HCT116 (cell line): ENCODE results near the gene PLEKHG1. TPM values are rescaled to one million over a fixed set of nuclear protein-coding genes. Genes with fewer than 3 reads are reported as not detected.

ENCODE experiments used
- ATAC-seq: fragments of 200-7000 bp; cut with Tn5 transposase; 2 replicates; pipeline ENCODE4 v1.9.1; 2020; ENCODE audit warnings: mild to moderate bottlenecking, moderate library complexity
- BruUV-seq: library from RNA; stranded (reverse); fragments of 400-500 nt; replicated peaks from 2 replicates; lab custom pipeline; 2021; lab: Mats Ljungman, UMichigan
- CTCF ChIA-PET: fragments of 300-600 bp; sonication (Branson Sonifier 250); formaldehyde crosslinking; loops from one replicate; lab custom pipeline; 2021; ENCODE audit warnings: antibody characterized with exemption; lab: Charles Lee
- POLR2A ChIA-PET: fragments of 300-600, 350-600 bp; sonication (Branson Sonifier 250); formaldehyde crosslinking; loops from one replicate; lab custom pipeline; 2021; ENCODE audit warnings: antibody characterized with exemption; lab: Charles Lee
- RAD21 ChIA-PET, 2 experiments: fragments of 300-600 bp; sonication (Branson Sonifier 250); formaldehyde crosslinking; loops; one replicate each; lab custom pipeline; 2023; ENCODE audit warnings: low total read pairs in 2 of 2; ENCODE audit not compliant: uncharacterized antibody in 2 of 2, unreplicated experiment in 2 of 2, low non-redundant PET in 1 of 2; lab: Charles Lee
- DNase-seq: peaks from one replicate; pipeline ENCODE4 v3.0.0-alpha.2; 2010; ENCODE audit warnings: low read depth, low spot score
- H2AFZ ChIP-seq: fragments of 200-600 bp; shearing (Covaris generic), sonication (generic); 2 replicates; pipeline ENCODE4 v1.6.1; 2017; ENCODE audit warnings: low read depth, mixed run types, mixed read lengths, antibody characterized with exemption, low read length; ENCODE audit not compliant: poor library complexity, severe bottlenecking
- H3K27ac ChIP-seq: 2 replicates; pipeline ENCODE4 v1.5.1; 2012; ENCODE audit warnings: low read depth, low read length
- H3K27me3 ChIP-seq: fragments of 200-600 bp; sonication (generic); 2 replicates; pipeline ENCODE4 v1.6.1; 2016; ENCODE audit warnings: mixed run types, low read length, mixed read lengths; ENCODE audit not compliant: insufficient read depth
- H3K36me3 ChIP-seq, 2 experiments: fragments of 200-500 bp in 1 of 2; fragments of 200-600 bp in 1 of 2; sonication (Bioruptor generic) in 1 of 2; sonication (generic) in 1 of 2; 2 replicates each; pipeline versions ENCODE4 v1.5.1 to v1.6.1; 2014 to 2016; ENCODE audit warnings: low read length in 2 of 2, inconsistent platforms in 1 of 2, mixed read lengths in 1 of 2, mixed run types in 1 of 2; ENCODE audit not compliant: insufficient read depth in 2 of 2, control insufficient read depth in 1 of 2
- H3K4me1 ChIP-seq, 2 experiments: fragments of 200-600 bp in 1 of 2; sonication (generic) in 1 of 2; 2 replicates each; pipeline versions ENCODE4 v1.5.1 to v1.6.1; 2012 to 2017; ENCODE audit warnings: low read length in 2 of 2, inconsistent platforms in 1 of 2, mild to moderate bottlenecking in 1 of 2, mixed read lengths in 1 of 2, mixed run types in 1 of 2, moderate library complexity in 1 of 2; ENCODE audit not compliant: insufficient read depth in 2 of 2, control insufficient read depth in 1 of 2
- H3K4me2 ChIP-seq: fragments of 200-600 bp; sonication (generic); 2 replicates; pipeline ENCODE4 v1.6.1; 2017; ENCODE audit warnings: mixed run types, low read length, mixed read lengths
- H3K4me3 ChIP-seq, 2 experiments: fragments of 200-600 bp in 1 of 2; sonication (generic) in 1 of 2; replicated peaks in 1 of 2; 2 replicates each; pipeline ENCODE4 v1.5.1; 2011 to 2016; ENCODE audit warnings: low read length in 2 of 2, control low read depth in 1 of 2, low read depth in 1 of 2, mild to moderate bottlenecking in 1 of 2, mixed read lengths in 1 of 2, mixed run types in 1 of 2
- H3K79me2 ChIP-seq: fragments of 200-600 bp; sonication (generic); 2 replicates; pipeline ENCODE4 v1.6.1; 2017; ENCODE audit warnings: mild to moderate bottlenecking, mixed run types, low read length, moderate library complexity, mixed read lengths; ENCODE audit not compliant: insufficient read depth
- H3K9ac ChIP-seq: fragments of 200-600 bp; sonication (generic); 2 replicates; pipeline ENCODE4 v1.6.1; 2016; ENCODE audit warnings: low read length, mixed read lengths
- H3K9me2 ChIP-seq: fragments of 200-600 bp; sonication (generic), shearing (Covaris generic); 2 replicates; pipeline ENCODE4 v1.6.1; 2017; ENCODE audit warnings: mixed run types, mild to moderate bottlenecking, moderate library complexity; ENCODE audit not compliant: insufficient read depth
- H3K9me3 ChIP-seq, 2 experiments: fragments of 200-500 bp in 1 of 2; fragments of 200-600 bp in 1 of 2; sonication (Bioruptor generic) in 1 of 2; sonication (generic) in 1 of 2; 2 replicates each; pipeline ENCODE4 v1.6.1; 2014 to 2017; ENCODE audit warnings: low read length in 2 of 2, mixed read lengths in 2 of 2, inconsistent platforms in 1 of 2, low read depth in 1 of 2, mild to moderate bottlenecking in 1 of 2, mixed run types in 1 of 2, moderate library complexity in 1 of 2; ENCODE audit not compliant: control insufficient read depth in 1 of 2, insufficient read depth in 1 of 2
- H4K20me1 ChIP-seq: fragments of 200-600 bp; sonication (generic), shearing (Covaris generic); 2 replicates; pipeline ENCODE4 v1.6.1; 2017; ENCODE audit warnings: mixed run types, mild to moderate bottlenecking, moderate library complexity; ENCODE audit not compliant: insufficient read depth
- EZH2 ChIP-seq: fragments of 200-600 bp; sonication (generic); IDR thresholded peaks from 2 replicates; pipeline ENCODE4 v1.6.1; 2017; ENCODE audit warnings: antibody characterized with exemption, mixed run types
- EZH2phosphoT487 ChIP-seq: fragments of 200-600 bp; IDR thresholded peaks from 2 replicates; pipeline ENCODE4 v1.6.1; 2018; ENCODE audit warnings: antibody characterized with exemption, borderline replicate concordance
- POLR2AphosphoS5 ChIP-seq: IDR thresholded peaks from 2 replicates; pipeline ENCODE4 v1.6.1; 2011; ENCODE audit warnings: mild to moderate bottlenecking, low read depth, low read length, moderate library complexity
- RAD21 ChIP-seq: IDR thresholded peaks from 2 replicates; pipeline ENCODE4 v1.6.1; 2012; ENCODE audit warnings: low read depth, mild to moderate bottlenecking
- ZNF274 ChIP-seq: fragments of 200-500 bp; sonication (Bioruptor generic); IDR thresholded peaks from 2 replicates; pipeline ENCODE4 v1.6.1; 2014; ENCODE audit warnings: mild to moderate bottlenecking, low read depth, low read length, inconsistent platforms
- intact Hi-C: fragments of 100-400 bp; cut with micrococcal nuclease; formaldehyde crosslinking; loops from 2 replicates; pipeline ENCODE4 v1.10.0; 2022
- total RNA-seq: library from RNA; stranded (reverse); gene quantifications from one replicate; pipeline ENCODE4 v1.2.1, GENCODE V29; 2021; ENCODE audit not compliant: unreplicated experiment
- TF ChIP-seq, protein P1 (sequence below): IDR thresholded peaks from 2 replicates; pipeline ENCODE4 v1.6.1; 2012

PLEKHG1 gene
- total RNA-seq, 1 experiment from 2014 or later = 10.4 TPM

DNA sequence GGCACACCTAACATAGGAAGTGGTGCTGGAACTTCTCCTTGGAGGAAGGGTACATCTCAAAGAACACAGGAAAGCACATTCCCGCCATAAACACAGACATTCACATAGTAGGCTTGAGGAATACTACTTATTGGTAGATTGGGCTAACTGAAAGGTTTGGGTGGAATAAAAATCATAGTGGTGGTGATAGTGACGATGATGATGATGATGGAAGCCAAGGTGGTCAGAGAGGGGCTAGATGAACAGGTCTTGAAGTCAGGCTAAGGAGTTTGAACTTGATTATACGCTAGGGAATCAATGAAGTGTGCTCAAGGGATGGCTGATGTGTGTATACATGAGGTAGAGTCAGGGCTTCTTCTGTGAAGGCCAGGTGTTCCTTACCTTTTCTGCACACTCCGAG is 12.0 kb upstream of the PLEKHG1 start:
- no peaks in the 10 kb centered on the region for H3K9me2 ChIP-seq
- ATAC-seq (no peak), DNase-seq (no peak)
- H3K9ac ChIP-seq = no peak overlapping the region
- no peak overlapping the region for H2AFZ ChIP-seq
- intact Hi-C loops = no loop called here
- BruUV-seq = no TSS peak
- CTCF ChIA-PET = no interaction called here
- H3K4me1 ChIP-seq = no peaks in the 10 kb centered on the region; a peak in 1 of 4 replicates
- no peak overlapping the region for H3K4me2 ChIP-seq
- H4K20me1 ChIP-seq = no peaks in the 10 kb centered on the region
- POLR2A ChIA-PET = no interaction called here
- no peak overlapping the region for H3K4me3 ChIP-seq
- H3K9me3 ChIP-seq = no peaks in the 10 kb centered on the region
- no peak overlapping the region for H3K27ac ChIP-seq
- H3K27me3 ChIP-seq = no peaks in the 10 kb centered on the region
- H3K79me2 ChIP-seq = no peaks in the 10 kb centered on the region
- no peaks in the 10 kb centered on the region for H3K36me3 ChIP-seq
- no peak for TF ChIP-seq ZNF274
- no peak for TF ChIP-seq POLR2AphosphoS5
- TF ChIP-seq, protein P1, sequence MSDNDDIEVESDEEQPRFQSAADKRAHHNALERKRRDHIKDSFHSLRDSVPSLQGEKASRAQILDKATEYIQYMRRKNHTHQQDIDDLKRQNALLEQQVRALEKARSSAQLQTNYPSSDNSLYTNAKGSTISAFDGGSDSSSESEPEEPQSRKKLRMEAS = no peak
- no peak for TF ChIP-seq EZH2phosphoT487
- TF ChIP-seq RAD21 = no peak
- RAD21 ChIA-PET = no interaction called here

DNA sequence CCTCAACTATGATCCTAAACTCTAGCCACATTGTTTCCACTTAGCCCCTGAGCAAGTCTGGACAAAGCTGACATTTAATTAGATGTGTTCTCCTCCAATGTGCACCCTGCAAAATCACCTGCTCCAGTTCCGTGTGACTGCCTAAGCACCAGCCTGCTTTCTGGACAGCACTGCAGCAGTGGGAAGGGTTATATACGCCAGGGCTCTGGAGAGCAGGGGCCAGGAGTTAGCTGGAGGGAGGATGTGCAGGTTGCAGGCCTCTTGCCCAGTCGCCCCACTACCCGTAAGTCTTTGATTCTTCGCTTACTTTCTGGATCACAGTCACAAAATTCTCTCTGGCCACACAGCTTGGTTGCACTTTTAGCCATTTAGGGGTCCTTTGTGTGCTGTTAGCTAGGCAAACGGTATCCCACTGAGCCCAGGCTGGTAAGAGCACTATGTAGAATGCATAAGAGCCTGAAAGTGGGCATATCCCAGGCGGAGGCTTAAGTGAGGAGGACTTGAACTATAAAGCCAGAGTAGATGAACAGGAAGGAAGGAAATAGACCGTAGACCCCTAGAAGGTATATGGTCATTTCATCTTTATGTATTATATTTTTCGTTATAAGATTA is 10.7 kb upstream of the PLEKHG1 start:
- H3K9me2 ChIP-seq = no peaks in the 10 kb centered on the region
- no peaks in the 10 kb centered on the region for H3K4me1 ChIP-seq
- DNase-seq (no peak), ATAC-seq (no peak)
- RAD21 ChIA-PET = no interaction called here
- intact Hi-C loops = no loop called here
- H3K27ac ChIP-seq = no peak overlapping the region
- no peak overlapping the region for H3K4me2 ChIP-seq
- no peak overlapping the region for H3K4me3 ChIP-seq
- CTCF ChIA-PET = interaction anchor here (1.8 kb wide), 1 partner anchor 229 kb away, joined by 3 read pairs; no protein-coding TSS in a partner anchor
- H2AFZ ChIP-seq = no peak overlapping the region
- no peaks in the 10 kb centered on the region for H3K9me3 ChIP-seq
- BruUV-seq = no TSS peak
- no peaks in the 10 kb centered on the region for H4K20me1 ChIP-seq
- no peak for TF ChIP-seq ZNF274
- no peak for TF ChIP-seq EZH2
- POLR2A ChIA-PET = no interaction called here
- H3K27me3 ChIP-seq = no peaks in the 10 kb centered on the region
- H3K36me3 ChIP-seq = no peaks in the 10 kb centered on the region
- H3K9ac ChIP-seq = no peak overlapping the region
- no peaks in the 10 kb centered on the region for H3K79me2 ChIP-seq
